CD4-positive, alpha-beta memory T cell (primary cell): ENCODE results near the gene OR7G2. TPM values are rescaled to one million over a fixed set of nuclear protein-coding genes. Genes with fewer than 3 reads are reported as not detected.
"Not testable (repeated sequence)": the region's sequence is repeated elsewhere in the genome, so short reads cannot be mapped to it uniquely, and the experiment has no call there.

ENCODE experiments used
- CTCF ChIA-PET: fragments of 350-600 bp; sonication (Branson Sonifier 250); formaldehyde crosslinking; loops from one replicate; lab custom pipeline; 2021; ENCODE audit warnings: inconsistent platforms; ENCODE audit not compliant: partially characterized antibody; lab: Charles Lee
- POLR2A ChIA-PET: fragments of 350-600 bp; sonication (Branson Sonifier 250); formaldehyde crosslinking; loops from one replicate; lab custom pipeline; 2021; ENCODE audit not compliant: partially characterized antibody; lab: Charles Lee
- DNase-seq, 5 donors: peaks; one replicate each; pipeline versions ENCODE4 v3.0.0 to v3.0.0-alpha.2; 2020 to 2022; ENCODE audit warnings: mixed read lengths in 1 of 5
- H3K27ac ChIP-seq: one replicate; pipeline ENCODE4 v1.7.0; 2013; ENCODE audit warnings: low read depth, low read length
- H3K27me3 ChIP-seq: 2 replicates; pipeline ENCODE4 v1.7.0; 2013; ENCODE audit warnings: mild to moderate bottlenecking, low read length, moderate library complexity; ENCODE audit not compliant: insufficient read depth
- H3K36me3 ChIP-seq: 2 replicates; pipeline ENCODE4 v1.7.0; 2013; ENCODE audit warnings: mild to moderate bottlenecking, low read length, moderate library complexity; ENCODE audit not compliant: insufficient read depth
- H3K4me1 ChIP-seq: 2 replicates; pipeline ENCODE4 v1.7.0; 2013; ENCODE audit warnings: mild to moderate bottlenecking, low read length, moderate library complexity; ENCODE audit not compliant: insufficient read depth
- H3K4me3 ChIP-seq, 2 donors: one replicate each; pipeline ENCODE4 v1.7.0; 2013; ENCODE audit warnings: low read length in 2 of 2, mild to moderate bottlenecking in 1 of 2
- H3K9me3 ChIP-seq, 2 donors: one replicate each; pipeline ENCODE4 v1.7.0; 2013; ENCODE audit warnings: low read length in 2 of 2, control low read depth in 1 of 2; ENCODE audit not compliant: control insufficient read depth in 1 of 2
- H3K27ac Mint-ChIP-seq, 7 donors: one replicate each; pipeline ENCODE4 v1.8.0; 2020 to 2021; ENCODE audit warnings: mixed read lengths in 7 of 7, mild to moderate bottlenecking in 6 of 7, inconsistent platforms in 3 of 7, moderate library complexity in 3 of 7
- H3K27me3 Mint-ChIP-seq, 2 donors: one replicate each; pipeline ENCODE4 v1.8.0; 2020 to 2021; ENCODE audit warnings: mixed read lengths in 2 of 2
- H3K36me3 Mint-ChIP-seq, 2 donors: one replicate each; pipeline ENCODE4 v1.8.0; 2020 to 2021; ENCODE audit warnings: mixed read lengths in 2 of 2, inconsistent platforms in 1 of 2, mild to moderate bottlenecking in 1 of 2
- H3K4me1 Mint-ChIP-seq, 4 donors: one replicate each; pipeline ENCODE4 v1.8.0; 2020 to 2021; ENCODE audit warnings: mixed read lengths in 4 of 4, mild to moderate bottlenecking in 1 of 4
- H3K4me3 Mint-ChIP-seq, 8 donors: one replicate each; pipeline ENCODE4 v1.8.0; 2020 to 2021; ENCODE audit warnings: mixed read lengths in 8 of 8, mild to moderate bottlenecking in 7 of 8, moderate library complexity in 6 of 8, inconsistent platforms in 3 of 8
- H3K9me3 Mint-ChIP-seq, 8 donors: one replicate each; pipeline ENCODE4 v1.8.0; 2020 to 2021; ENCODE audit warnings: mixed read lengths in 8 of 8, mild to moderate bottlenecking in 5 of 8, inconsistent platforms in 3 of 8, moderate library complexity in 1 of 8
- intact Hi-C: fragments of 100-400 bp; cut with micrococcal nuclease; formaldehyde crosslinking; loops from one replicate; pipeline ENCODE4 v1.15.1; 2023
- polyA plus RNA-seq, 2 donors: library from polyadenylated mRNA; unstranded; fragments of 300-500 nt; fragmentation: Illumina TruSeq; gene quantifications; one replicate each; pipeline ENCODE4 v1.2.3, GENCODE V29; 2021
- total RNA-seq, 2 experiments: library from RNA; stranded (reverse); gene quantifications; one replicate each; pipeline ENCODE4 v1.2.3, GENCODE V29; 2021

Gene OR7G2
- total and polyA plus RNA-seq, 4 experiments from 2014 or later = not detected

DNA sequence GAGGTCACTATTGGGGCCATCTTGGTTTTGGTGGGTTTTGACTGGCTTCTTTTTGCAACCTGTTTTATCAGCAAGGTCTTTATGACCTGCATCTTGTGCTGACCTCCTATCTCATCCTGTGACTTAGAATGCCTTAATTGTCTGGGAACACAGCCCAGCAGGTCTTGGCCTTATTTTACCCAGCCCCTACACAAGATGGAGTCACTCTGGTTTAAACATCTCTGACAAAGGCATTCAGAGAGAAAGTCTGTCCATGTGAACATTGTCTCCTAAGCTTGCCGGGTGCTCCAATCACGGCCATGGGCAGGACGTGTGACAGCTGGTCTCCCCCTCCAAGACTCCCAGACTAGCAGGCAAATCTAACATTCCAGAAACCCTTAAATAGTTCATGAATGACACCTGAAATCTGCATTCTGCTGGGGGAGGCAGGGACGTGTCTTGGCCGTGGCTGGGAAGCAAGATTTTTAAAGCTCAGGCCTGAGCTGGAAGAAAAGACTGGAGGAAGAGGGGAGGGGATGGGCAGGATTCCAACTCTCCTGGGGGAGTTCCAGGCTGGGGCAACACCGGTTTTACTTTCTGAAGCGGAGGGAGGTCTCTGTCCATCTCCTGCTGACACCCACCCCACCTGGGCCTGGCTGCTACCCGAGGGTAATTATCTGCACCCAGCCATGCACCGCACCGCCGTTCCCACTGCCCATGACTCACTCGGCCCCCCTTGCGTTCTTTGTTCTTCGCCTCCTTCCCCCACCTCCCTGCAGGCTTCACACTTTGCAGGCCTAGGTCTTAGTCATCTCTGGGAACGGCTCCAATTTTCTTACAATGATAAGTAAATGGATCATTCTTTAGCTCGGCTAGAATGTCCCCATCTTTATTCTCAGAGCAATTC is 32.0 kb downstream of the OR7G2 start:
- H3K4me3 ChIP-seq = no peak overlapping the region
- no peak overlapping the region for H3K27ac Mint-ChIP-seq
- H3K36me3 ChIP-seq = no peaks in the 10 kb centered on the region
- H3K9me3 Mint-ChIP-seq = no peaks in the 10 kb centered on the region
- H3K36me3 Mint-ChIP-seq = no peaks in the 10 kb centered on the region
- H3K27ac ChIP-seq = no peak overlapping the region
- no peaks in the 10 kb centered on the region for H3K9me3 ChIP-seq
- H3K27me3 Mint-ChIP-seq = peaks cover 0 to 2% of the 10 kb centered on the region in 2 donors
- H3K4me3 Mint-ChIP-seq = no peak overlapping the region
- no peak for DNase-seq
- no peaks in the 10 kb centered on the region for H3K4me1 ChIP-seq
- H3K27me3 ChIP-seq = no peaks in the 10 kb centered on the region
- peaks cover 0 to 5% (median 0%) of the 10 kb centered on the region in 4 donors for H3K4me1 Mint-ChIP-seq
- intact Hi-C loops = no loop called here
- ChIA-PET CTCF (no interaction called here), POLR2A (no interaction called here)

DNA sequence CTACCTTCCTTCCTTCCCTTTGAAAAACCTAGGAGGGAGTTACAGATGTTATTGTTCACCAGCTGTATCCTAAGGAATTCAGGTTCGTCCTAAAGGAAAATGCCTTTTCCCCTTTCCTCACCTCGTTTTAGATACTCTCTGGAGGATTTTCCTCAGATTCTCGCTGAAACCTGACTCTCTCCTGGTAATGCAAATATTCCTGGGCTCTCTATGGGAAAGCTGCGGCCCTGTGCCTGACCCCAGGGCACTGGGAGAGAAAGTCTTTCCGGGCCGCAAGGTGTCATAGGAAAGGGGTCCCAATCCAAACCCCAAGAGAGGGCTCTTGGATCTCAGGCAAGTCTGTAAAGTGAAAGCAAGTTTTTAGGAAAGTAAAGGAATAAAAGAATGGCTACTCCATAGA is 33.5 kb downstream of the OR7G2 start:
- Histone ChIP-seq H3K27me3 (no peaks in the 10 kb centered on the region), H3K27ac (no peak overlapping the region), H3K36me3 (no peaks in the 10 kb centered on the region), H3K9me3 (no peaks in the 10 kb centered on the region), H3K4me1 (no peaks in the 10 kb centered on the region), H3K4me3 (no peak overlapping the region)
- ChIA-PET POLR2A (no interaction called here), CTCF (no interaction called here)
- DNase-seq = no peak
- intact Hi-C loops = no loop called here
- Mint-ChIP-seq H3K4me3 (no peak overlapping the region), H3K36me3 (no peaks in the 10 kb centered on the region), H3K9me3 (no peaks in the 10 kb centered on the region), H3K27ac (no peak overlapping the region), H3K27me3 (peaks cover 0 to 2% of the 10 kb centered on the region in 2 donors), H3K4me1 (no peaks in the 10 kb centered on the region)

DNA sequence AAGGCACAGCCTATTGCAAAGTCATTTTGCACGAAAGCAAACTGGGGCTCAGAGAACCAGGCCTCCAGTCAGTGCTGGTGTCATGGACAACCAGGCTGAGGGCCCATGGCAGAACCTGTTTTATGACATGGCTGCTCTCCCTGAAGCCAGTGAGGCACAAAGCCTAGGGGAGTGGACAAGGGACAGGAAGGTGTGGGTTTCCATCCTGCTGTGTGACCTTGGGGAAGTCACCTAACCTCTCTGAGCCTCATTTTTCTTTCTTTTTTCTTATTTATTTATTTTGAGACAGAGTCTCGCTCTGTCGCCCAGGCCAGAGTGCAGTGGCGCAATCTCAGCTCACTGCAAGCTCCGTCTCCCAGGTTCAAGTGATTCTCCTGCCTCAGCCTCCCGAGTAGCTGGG is 35.6 kb downstream of the OR7G2 start:
- H3K4me1 Mint-ChIP-seq, H3K4me3 Mint-ChIP-seq, H3K4me1 ChIP-seq, H3K36me3 ChIP-seq, H3K27ac ChIP-seq, H3K9me3 ChIP-seq, H3K27ac Mint-ChIP-seq, H3K9me3 Mint-ChIP-seq, POLR2A ChIA-PET, H3K4me3 ChIP-seq, H3K27me3 ChIP-seq, H3K36me3 Mint-ChIP-seq, CTCF ChIA-PET, H3K27me3 Mint-ChIP-seq, intact Hi-C loops, DNase-seq: not testable (repeated sequence)

DNA sequence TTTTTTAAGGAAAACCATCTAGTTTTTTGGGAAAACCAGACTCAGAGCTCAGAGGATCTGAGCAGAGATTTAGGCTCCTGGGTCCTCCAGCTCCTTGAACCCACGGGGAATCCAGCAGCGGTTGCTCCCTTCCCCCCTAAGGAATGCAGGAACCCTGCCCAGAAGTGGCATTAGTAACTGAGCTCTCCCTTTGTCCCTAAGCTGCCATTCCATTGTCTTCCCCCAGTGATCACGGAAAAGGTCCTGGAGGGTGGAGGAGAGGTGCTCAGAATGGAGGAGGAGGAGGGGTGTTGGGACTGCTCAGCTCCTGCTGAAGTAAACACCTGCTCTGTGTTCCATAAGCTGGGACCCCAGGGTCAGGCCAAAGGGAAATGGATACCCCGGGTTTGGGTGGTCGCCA is 37.2 kb downstream of the OR7G2 start:
- no peak overlapping the region for H3K27ac ChIP-seq
- no peaks in the 10 kb centered on the region for H3K9me3 Mint-ChIP-seq
- H3K27me3 Mint-ChIP-seq = peaks cover 0 to 2% of the 10 kb centered on the region in 2 donors
- no peaks in the 10 kb centered on the region for H3K27me3 ChIP-seq
- DNase-seq = no peak
- no peak overlapping the region for H3K27ac Mint-ChIP-seq
- no peaks in the 10 kb centered on the region for H3K4me1 Mint-ChIP-seq
- CTCF ChIA-PET = no interaction called here
- H3K36me3 Mint-ChIP-seq = no peaks in the 10 kb centered on the region
- POLR2A ChIA-PET = no interaction called here
- H3K9me3 ChIP-seq = no peaks in the 10 kb centered on the region
- no peaks in the 10 kb centered on the region for H3K36me3 ChIP-seq
- H3K4me3 ChIP-seq = no peak overlapping the region
- intact Hi-C loops = no loop called here
- H3K4me1 ChIP-seq = no peaks in the 10 kb centered on the region
- no peak overlapping the region for H3K4me3 Mint-ChIP-seq

DNA sequence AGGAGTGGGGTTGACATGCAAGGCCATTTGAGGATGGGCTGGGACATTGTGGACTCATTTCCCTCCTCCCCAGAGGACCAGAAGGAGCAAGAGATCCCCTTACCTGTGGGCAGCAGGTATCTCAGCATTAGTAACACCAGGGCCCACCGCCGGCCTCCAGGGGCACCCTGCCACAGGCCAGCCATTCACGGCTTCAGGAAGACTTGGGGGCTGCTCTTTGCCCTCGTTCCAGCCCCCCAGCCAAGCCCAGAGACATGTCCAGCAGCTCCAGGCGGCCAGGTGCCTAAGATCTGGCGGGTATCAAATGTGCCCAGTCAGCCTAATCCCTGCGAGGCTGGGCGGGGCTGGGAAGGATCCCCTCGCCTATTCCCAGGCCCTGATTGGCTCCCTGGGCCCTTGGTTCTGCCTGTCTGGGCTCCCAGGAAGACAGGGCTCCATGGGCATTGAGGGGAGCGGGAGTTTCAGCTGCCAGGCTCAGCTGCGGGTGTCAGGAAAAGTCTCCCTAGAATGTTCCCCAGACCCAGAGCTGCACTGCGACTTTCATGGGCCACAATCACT is 41.7 kb downstream of the OR7G2 start:
- no peaks in the 10 kb centered on the region for H3K27me3 Mint-ChIP-seq
- intact Hi-C loops = no loop called here
- H3K4me1 Mint-ChIP-seq = no peaks in the 10 kb centered on the region
- Histone ChIP-seq H3K36me3 (no peaks in the 10 kb centered on the region), H3K27ac (no peak overlapping the region), H3K4me3 (no peak overlapping the region), H3K9me3 (no peaks in the 10 kb centered on the region), H3K4me1 (no peaks in the 10 kb centered on the region), H3K27me3 (no peaks in the 10 kb centered on the region)
- H3K4me3 Mint-ChIP-seq = no peak overlapping the region
- H3K27ac Mint-ChIP-seq = no peak overlapping the region
- peaks cover 0 to 2% (median 0%) of the 10 kb centered on the region in 8 donors for H3K9me3 Mint-ChIP-seq
- no peak for DNase-seq
- ChIA-PET POLR2A (no interaction called here), CTCF (no interaction called here)
- no peaks in the 10 kb centered on the region for H3K36me3 Mint-ChIP-seq

DNA sequence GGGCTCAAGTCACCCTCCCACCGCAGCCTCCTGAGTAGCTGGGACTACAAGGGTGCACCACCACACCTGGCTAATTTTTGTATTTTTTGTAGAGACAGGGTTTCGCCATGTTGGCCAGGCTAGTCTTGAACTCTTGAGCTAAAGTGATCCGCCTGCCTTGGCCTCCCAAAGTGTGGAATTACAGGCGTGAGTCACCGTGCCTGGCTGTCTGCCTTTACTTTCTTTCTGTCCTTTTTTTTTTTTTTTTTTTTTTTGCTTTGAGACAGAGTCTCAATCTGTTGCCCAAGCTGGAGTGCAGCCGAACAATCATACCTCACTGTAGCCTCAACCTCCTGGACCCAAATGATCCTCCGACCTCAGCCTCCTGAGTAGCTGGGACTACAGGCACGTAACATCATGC is 45.4 kb downstream of the OR7G2 start:
- no peak overlapping the region for H3K4me3 ChIP-seq
- no peak overlapping the region for H3K27ac ChIP-seq
- intact Hi-C loops = no loop called here
- H3K27me3 Mint-ChIP-seq = peaks cover 0 to 4% of the 10 kb centered on the region in 2 donors
- H3K4me3 Mint-ChIP-seq = no peak overlapping the region
- H3K36me3 Mint-ChIP-seq = no peaks in the 10 kb centered on the region
- no peak for DNase-seq
- H3K36me3 ChIP-seq = no peaks in the 10 kb centered on the region
- no peaks in the 10 kb centered on the region for H3K4me1 ChIP-seq
- CTCF ChIA-PET = no interaction called here
- H3K9me3 ChIP-seq = no peaks in the 10 kb centered on the region
- no peaks in the 10 kb centered on the region for H3K27me3 ChIP-seq
- H3K4me1 Mint-ChIP-seq = peaks cover 0 to 3% (median 0%) of the 10 kb centered on the region in 4 donors
- POLR2A ChIA-PET = no interaction called here
- H3K9me3 Mint-ChIP-seq = peaks cover 0 to 6% (median 0%) of the 10 kb centered on the region in 8 donors
- no peak overlapping the region for H3K27ac Mint-ChIP-seq

DNA sequence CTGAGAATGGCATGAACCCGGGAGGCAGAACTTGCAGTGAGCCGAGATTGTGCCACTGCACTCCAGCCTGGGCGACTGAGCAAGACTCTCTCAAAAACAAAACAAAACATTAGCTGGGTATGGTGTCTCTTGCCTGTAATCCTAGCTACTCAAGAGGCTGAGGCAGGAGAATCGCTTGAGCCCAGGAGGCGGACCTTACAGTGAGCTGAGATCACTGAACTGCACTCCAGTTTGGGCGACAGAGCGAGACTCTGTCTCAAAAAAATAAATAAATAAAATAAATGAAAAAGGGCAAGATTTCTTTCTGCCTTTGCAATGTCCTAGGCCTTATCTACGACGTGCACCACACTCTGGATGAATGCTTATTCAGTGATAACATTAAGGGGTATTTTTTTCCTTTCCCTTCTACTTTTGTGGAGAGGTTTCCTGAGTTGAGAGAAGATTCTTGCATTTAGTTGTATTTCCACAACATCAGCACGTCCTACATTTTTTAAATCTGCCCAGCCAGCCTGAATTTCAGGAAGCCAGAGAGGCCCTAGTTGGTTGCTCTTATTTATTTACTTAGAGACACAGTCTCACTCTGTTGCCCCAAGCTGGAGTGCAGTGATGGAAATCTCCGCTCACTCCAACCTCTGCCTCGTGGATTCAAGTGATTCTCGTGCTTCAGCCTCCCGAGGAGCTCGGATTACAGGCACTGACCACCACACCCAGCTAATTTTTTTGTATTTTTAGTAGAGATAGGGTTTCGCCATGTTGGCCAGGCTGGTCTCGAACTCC is 46.5 kb downstream of the OR7G2 start:
- intact Hi-C loops = no loop called here
- no peaks in the 10 kb centered on the region for H3K36me3 Mint-ChIP-seq
- ChIA-PET CTCF (no interaction called here), POLR2A (no interaction called here)
- H3K4me1 Mint-ChIP-seq = peaks cover 0 to 3% (median 0%) of the 10 kb centered on the region in 4 donors
- peaks cover 0 to 4% of the 10 kb centered on the region in 2 donors for H3K27me3 Mint-ChIP-seq
- Histone ChIP-seq H3K4me3 (no peak overlapping the region), H3K4me1 (no peaks in the 10 kb centered on the region), H3K27ac (no peak overlapping the region), H3K9me3 (no peaks in the 10 kb centered on the region), H3K27me3 (no peaks in the 10 kb centered on the region), H3K36me3 (no peaks in the 10 kb centered on the region)
- H3K27ac Mint-ChIP-seq = no peak overlapping the region
- no peak for DNase-seq
- peaks cover 0 to 6% (median 0%) of the 10 kb centered on the region in 8 donors for H3K9me3 Mint-ChIP-seq
- H3K4me3 Mint-ChIP-seq = no peak overlapping the region
